ENCODE results near the gene TBC1D25. TPM values are rescaled to one million over a fixed set of nuclear protein-coding genes. Genes with fewer than 3 reads are reported as not detected.
"Not testable (repeated sequence)": the region's sequence is repeated elsewhere in the genome, so short reads cannot be mapped to it uniquely, and the experiment has no call there.

The TBC1D25 gene
- total and polyA plus RNA-seq, 2 experiments from 2014 or later, result 1.9 to 4.5 TPM

DNA sequence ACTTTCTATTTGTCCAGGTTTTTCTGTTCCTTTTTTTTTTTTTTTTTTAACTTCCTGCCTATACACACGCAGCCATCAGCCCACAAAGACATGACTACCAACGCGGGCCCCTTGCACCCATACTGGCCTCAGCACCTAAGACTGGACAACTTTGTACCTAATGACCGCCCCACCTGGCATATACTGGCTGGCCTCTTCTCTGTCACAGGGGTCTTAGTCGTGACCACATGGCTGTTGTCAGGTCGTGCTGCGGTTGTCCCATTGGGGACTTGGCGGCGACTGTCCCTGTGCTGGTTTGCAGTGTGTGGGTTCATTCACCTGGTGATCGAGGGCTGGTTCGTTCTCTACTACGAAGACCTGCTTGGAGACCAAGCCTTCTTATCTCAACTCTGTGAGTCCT lies 15.8 kb upstream of the TBC1D25 start (continued):
- TF ChIP-seq, protein P1, sequence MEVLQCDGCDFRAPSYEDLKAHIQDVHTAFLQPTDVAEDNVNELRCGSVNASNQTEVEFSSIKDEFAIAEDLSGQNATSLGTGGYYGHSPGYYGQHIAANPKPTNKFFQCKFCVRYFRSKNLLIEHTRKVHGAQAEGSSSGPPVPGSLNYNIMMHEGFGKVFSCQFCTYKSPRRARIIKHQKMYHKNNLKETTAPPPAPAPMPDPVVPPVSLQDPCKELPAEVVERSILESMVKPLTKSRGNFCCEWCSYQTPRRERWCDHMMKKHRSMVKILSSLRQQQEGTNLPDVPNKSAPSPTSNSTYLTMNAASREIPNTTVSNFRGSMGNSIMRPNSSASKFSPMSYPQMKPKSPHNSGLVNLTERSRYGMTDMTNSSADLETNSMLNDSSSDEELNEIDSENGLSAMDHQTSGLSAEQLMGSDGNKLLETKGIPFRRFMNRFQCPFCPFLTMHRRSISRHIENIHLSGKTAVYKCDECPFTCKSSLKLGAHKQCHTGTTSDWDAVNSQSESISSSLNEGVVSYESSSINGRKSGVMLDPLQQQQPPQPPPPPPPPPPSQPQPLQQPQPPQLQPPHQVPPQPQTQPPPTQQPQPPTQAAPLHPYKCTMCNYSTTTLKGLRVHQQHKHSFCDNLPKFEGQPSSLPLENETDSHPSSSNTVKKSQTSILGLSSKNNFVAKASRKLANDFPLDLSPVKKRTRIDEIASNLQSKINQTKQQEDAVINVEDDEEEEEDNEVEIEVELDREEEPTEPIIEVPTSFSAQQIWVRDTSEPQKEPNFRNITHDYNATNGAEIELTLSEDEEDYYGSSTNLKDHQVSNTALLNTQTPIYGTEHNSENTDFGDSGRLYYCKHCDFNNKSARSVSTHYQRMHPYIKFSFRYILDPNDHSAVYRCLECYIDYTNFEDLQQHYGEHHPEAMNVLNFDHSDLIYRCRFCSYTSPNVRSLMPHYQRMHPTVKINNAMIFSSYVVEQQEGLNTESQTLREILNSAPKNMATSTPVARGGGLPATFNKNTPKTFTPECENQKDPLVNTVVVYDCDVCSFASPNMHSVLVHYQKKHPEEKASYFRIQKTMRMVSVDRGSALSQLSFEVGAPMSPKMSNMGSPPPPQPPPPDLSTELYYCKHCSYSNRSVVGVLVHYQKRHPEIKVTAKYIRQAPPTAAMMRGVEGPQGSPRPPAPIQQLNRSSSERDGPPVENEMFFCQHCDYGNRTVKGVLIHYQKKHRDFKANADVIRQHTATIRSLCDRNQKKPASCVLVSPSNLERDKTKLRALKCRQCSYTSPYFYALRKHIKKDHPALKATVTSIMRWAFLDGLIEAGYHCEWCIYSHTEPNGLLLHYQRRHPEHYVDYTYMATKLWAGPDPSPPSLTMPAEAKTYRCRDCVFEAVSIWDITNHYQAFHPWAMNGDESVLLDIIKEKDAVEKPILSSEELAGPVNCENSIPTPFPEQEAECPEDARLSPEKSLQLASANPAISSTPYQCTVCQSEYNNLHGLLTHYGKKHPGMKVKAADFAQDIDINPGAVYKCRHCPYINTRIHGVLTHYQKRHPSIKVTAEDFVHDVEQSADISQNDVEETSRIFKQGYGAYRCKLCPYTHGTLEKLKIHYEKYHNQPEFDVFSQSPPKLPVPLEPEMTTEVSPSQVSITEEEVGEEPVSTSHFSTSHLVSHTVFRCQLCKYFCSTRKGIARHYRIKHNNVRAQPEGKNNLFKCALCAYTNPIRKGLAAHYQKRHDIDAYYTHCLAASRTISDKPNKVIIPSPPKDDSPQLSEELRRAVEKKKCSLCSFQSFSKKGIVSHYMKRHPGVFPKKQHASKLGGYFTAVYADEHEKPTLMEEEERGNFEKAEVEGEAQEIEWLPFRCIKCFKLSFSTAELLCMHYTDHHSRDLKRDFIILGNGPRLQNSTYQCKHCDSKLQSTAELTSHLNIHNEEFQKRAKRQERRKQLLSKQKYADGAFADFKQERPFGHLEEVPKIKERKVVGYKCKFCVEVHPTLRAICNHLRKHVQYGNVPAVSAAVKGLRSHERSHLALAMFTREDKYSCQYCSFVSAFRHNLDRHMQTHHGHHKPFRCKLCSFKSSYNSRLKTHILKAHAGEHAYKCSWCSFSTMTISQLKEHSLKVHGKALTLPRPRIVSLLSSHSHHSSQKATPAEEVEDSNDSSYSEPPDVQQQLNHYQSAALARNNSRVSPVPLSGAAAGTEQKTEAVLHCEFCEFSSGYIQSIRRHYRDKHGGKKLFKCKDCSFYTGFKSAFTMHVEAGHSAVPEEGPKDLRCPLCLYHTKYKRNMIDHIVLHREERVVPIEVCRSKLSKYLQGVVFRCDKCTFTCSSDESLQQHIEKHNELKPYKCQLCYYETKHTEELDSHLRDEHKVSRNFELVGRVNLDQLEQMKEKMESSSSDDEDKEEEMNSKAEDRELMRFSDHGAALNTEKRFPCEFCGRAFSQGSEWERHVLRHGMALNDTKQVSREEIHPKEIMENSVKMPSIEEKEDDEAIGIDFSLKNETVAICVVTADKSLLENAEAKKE (CRISPR knock-in tag; IDR thresholded peaks at IDR 0.05), result no peak
- TF ChIP-seq, protein P2, sequence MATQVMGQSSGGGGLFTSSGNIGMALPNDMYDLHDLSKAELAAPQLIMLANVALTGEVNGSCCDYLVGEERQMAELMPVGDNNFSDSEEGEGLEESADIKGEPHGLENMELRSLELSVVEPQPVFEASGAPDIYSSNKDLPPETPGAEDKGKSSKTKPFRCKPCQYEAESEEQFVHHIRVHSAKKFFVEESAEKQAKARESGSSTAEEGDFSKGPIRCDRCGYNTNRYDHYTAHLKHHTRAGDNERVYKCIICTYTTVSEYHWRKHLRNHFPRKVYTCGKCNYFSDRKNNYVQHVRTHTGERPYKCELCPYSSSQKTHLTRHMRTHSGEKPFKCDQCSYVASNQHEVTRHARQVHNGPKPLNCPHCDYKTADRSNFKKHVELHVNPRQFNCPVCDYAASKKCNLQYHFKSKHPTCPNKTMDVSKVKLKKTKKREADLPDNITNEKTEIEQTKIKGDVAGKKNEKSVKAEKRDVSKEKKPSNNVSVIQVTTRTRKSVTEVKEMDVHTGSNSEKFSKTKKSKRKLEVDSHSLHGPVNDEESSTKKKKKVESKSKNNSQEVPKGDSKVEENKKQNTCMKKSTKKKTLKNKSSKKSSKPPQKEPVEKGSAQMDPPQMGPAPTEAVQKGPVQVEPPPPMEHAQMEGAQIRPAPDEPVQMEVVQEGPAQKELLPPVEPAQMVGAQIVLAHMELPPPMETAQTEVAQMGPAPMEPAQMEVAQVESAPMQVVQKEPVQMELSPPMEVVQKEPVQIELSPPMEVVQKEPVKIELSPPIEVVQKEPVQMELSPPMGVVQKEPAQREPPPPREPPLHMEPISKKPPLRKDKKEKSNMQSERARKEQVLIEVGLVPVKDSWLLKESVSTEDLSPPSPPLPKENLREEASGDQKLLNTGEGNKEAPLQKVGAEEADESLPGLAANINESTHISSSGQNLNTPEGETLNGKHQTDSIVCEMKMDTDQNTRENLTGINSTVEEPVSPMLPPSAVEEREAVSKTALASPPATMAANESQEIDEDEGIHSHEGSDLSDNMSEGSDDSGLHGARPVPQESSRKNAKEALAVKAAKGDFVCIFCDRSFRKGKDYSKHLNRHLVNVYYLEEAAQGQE (IDR thresholded peaks at IDR 0.05; ENCODE audit: unreplicated experiment), result no peak
- TF ChIP-seq STAT1 (IDR thresholded peaks at IDR 0.05; ENCODE audit: unreplicated experiment) (no peak), NANOG (IDR thresholded peaks at IDR 0.05; ENCODE audit: borderline replicate concordance) (no peak)
- TF ChIP-seq, protein P3, sequence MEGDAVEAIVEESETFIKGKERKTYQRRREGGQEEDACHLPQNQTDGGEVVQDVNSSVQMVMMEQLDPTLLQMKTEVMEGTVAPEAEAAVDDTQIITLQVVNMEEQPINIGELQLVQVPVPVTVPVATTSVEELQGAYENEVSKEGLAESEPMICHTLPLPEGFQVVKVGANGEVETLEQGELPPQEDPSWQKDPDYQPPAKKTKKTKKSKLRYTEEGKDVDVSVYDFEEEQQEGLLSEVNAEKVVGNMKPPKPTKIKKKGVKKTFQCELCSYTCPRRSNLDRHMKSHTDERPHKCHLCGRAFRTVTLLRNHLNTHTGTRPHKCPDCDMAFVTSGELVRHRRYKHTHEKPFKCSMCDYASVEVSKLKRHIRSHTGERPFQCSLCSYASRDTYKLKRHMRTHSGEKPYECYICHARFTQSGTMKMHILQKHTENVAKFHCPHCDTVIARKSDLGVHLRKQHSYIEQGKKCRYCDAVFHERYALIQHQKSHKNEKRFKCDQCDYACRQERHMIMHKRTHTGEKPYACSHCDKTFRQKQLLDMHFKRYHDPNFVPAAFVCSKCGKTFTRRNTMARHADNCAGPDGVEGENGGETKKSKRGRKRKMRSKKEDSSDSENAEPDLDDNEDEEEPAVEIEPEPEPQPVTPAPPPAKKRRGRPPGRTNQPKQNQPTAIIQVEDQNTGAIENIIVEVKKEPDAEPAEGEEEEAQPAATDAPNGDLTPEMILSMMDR (conservative IDR thresholded peaks at IDR 0.05; ENCODE audit: low read depth in 2 of 2), result no peak

DNA sequence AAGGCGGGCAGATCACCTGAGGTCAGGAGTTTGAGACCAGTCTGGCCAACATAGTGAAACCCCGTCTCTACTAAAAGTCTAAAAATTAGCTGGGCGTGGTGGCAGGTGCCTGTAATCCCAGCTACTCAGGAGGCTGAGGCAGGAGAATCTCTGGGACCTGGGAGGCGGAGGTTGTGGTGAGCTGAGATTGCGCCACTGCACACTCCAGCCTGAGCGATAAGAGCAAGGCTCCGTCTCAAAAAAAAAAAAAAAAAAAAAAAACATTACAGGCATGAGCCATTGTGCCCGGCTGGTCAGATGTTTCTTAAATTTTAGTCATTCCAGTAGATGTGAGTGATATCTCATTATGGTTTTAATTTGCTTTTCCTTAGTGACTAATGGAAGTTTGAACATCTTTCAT lies 13.7 kb upstream of the TBC1D25 start:
- not testable (repeated sequence) for H3K9me2 ChIP-seq (ENCODE audit: insufficient read depth); H3K4me3 Mint-ChIP-seq; H3K27ac ChIP-seq (ENCODE audit: low read depth); H3F3A ChIP-seq (replicated peaks; ENCODE audit: low read depth); H3K4me1 ChIP-seq (ENCODE audit: insufficient read depth); H2AFZ ChIP-seq; H4K20me1 ChIP-seq (replicated peaks; ENCODE audit: insufficient read depth); H3K27me3 Mint-ChIP-seq (ENCODE audit: insufficient read depth, low read depth, poor library complexity); H3K4me1 Mint-ChIP-seq; H3K9me3 Mint-ChIP-seq; H3K36me3 ChIP-seq (ENCODE audit: insufficient read depth); ATAC-seq; H3K4me3 ChIP-seq; H3K27ac Mint-ChIP-seq; H3K27me3 ChIP-seq (ENCODE audit: insufficient read depth); DNase-seq (ENCODE audit: low spot score); H3K4me2 ChIP-seq
- peaks cover 17% of the 10 kb centered on the region for H3K79me2 ChIP-seq (replicated peaks; ENCODE audit: insufficient read depth)
- peaks cover 40% of the 10 kb centered on the region for H3K36me3 Mint-ChIP-seq (ENCODE audit: low read depth)

Measured in GM23338 (cell line).